HG03196 (cell line): ENCODE measurements around the gene MYO3A.

Source experiments
- ATAC-seq: cut with Tn5 transposase; IDR thresholded peaks from one replicate; pipeline ENCODE4 v1.9.1; 2021; ENCODE audit not compliant: unreplicated experiment

Gene MYO3A

GRCh38 chr10:26259341-26259740, 325.3 kb downstream of the MYO3A start:
- ATAC-seq, result no peak
